Measurements from ENCODE around the gene SOX2.

Gene SOX2

GRCh38 chr3:181718987-181719911 lies 7.5 kb downstream of the SOX2 start:
- no peak overlapping the region for H3K9ac ChIP-seq (ENCODE audit: low read depth, low read length, poor library complexity, severe bottlenecking)
- H3K9me3 ChIP-seq (ENCODE audit: insufficient read depth, low read depth, low read length) = no peaks in the 10 kb centered on the region
- H3K4me3 ChIP-seq (ENCODE audit: low read length, poor library complexity, severe bottlenecking) = no peak overlapping the region
- no peak overlapping the region for H3K4me2 ChIP-seq (ENCODE audit: low read depth, low read length, poor library complexity, severe bottlenecking)
- no peak overlapping the region for H2AFZ ChIP-seq (ENCODE audit: low read length)
- no peaks in the 10 kb centered on the region for H3K27me3 ChIP-seq (ENCODE audit: insufficient read depth, low read length, poor library complexity, severe bottlenecking)
- no peaks in the 10 kb centered on the region for H3F3A ChIP-seq (ENCODE audit: low read depth)
- H3K36me3 ChIP-seq (ENCODE audit: insufficient read depth, low read length) = no peaks in the 10 kb centered on the region
- H3K9me2 ChIP-seq (replicated peaks; ENCODE audit: low read depth, low read length) = no peaks in the 10 kb centered on the region
- no peaks in the 10 kb centered on the region for H4K20me1 ChIP-seq (ENCODE audit: insufficient read depth, low read length, poor library complexity, severe bottlenecking)
- no peaks in the 10 kb centered on the region for H3K79me2 ChIP-seq (ENCODE audit: insufficient read depth, low read length)
- no peak for TF ChIP-seq CTCF (conservative IDR thresholded peaks at IDR 0.05; ENCODE audit: low read length)
- TF ChIP-seq EZH2phosphoT487 (IDR thresholded peaks at IDR 0.05; ENCODE audit: borderline replicate concordance) = no peak
- H3K4me1 ChIP-seq (ENCODE audit: insufficient read depth, low read length, poor library complexity, severe bottlenecking) = no peaks in the 10 kb centered on the region

- Histone ChIP-seq H3K9ac (ENCODE audit: low read depth, low read length, poor library complexity, severe bottlenecking) (no peak overlapping the region), H3K4me1 (ENCODE audit: insufficient read depth, low read length, poor library complexity, severe bottlenecking) (no peaks in the 10 kb centered on the region), H3F3A (ENCODE audit: low read depth) (no peaks in the 10 kb centered on the region), H3K27me3 (ENCODE audit: insufficient read depth, low read length, poor library complexity, severe bottlenecking) (no peaks in the 10 kb centered on the region), H3K79me2 (ENCODE audit: insufficient read depth, low read length) (no peaks in the 10 kb centered on the region), H3K9me3 (ENCODE audit: insufficient read depth, low read depth, low read length) (no peaks in the 10 kb centered on the region; the same call in 1 of the 2 replicates), H3K4me3 (ENCODE audit: low read length, poor library complexity, severe bottlenecking) (no peak overlapping the region), H4K20me1 (ENCODE audit: insufficient read depth, low read length, poor library complexity, severe bottlenecking) (no peaks in the 10 kb centered on the region), H3K36me3 (ENCODE audit: insufficient read depth, low read length) (no peaks in the 10 kb centered on the region), H3K4me2 (ENCODE audit: low read depth, low read length, poor library complexity, severe bottlenecking) (no peak overlapping the region), H3K9me2 (replicated peaks; ENCODE audit: low read depth, low read length) (no peaks in the 10 kb centered on the region), H2AFZ (ENCODE audit: low read length) (no peak overlapping the region)
- TF ChIP-seq EZH2phosphoT487 (IDR thresholded peaks at IDR 0.05; ENCODE audit: borderline replicate concordance) (no peak), CTCF (conservative IDR thresholded peaks at IDR 0.05; ENCODE audit: low read length) (no peak)
Observed at GRCh38 chr3:181719991-181720680, 8.4 kb downstream of the SOX2 start.

GRCh38 chr3:181721046-181721875 lies 9.5 kb downstream of the SOX2 start:
- Histone ChIP-seq H4K20me1 (ENCODE audit: insufficient read depth, low read length, poor library complexity, severe bottlenecking) (no peaks in the 10 kb centered on the region), H3K9me3 (ENCODE audit: insufficient read depth, low read depth, low read length) (no peaks in the 10 kb centered on the region; the same call in 1 of the 2 replicates), H3K36me3 (ENCODE audit: insufficient read depth, low read length) (no peaks in the 10 kb centered on the region), H3K9me2 (replicated peaks; ENCODE audit: low read depth, low read length) (no peaks in the 10 kb centered on the region), H3K27me3 (ENCODE audit: insufficient read depth, low read length, poor library complexity, severe bottlenecking) (no peaks in the 10 kb centered on the region), H3K4me1 (ENCODE audit: insufficient read depth, low read length, poor library complexity, severe bottlenecking) (no peaks in the 10 kb centered on the region), H3F3A (ENCODE audit: low read depth) (no peaks in the 10 kb centered on the region), H3K79me2 (ENCODE audit: insufficient read depth, low read length) (no peaks in the 10 kb centered on the region), H2AFZ (ENCODE audit: low read length) (no peak overlapping the region), H3K4me3 (ENCODE audit: low read length, poor library complexity, severe bottlenecking) (no peak overlapping the region), H3K4me2 (ENCODE audit: low read depth, low read length, poor library complexity, severe bottlenecking) (no peak overlapping the region), H3K9ac (ENCODE audit: low read depth, low read length, poor library complexity, severe bottlenecking) (no peak overlapping the region)
- no peak for TF ChIP-seq EZH2phosphoT487 (IDR thresholded peaks at IDR 0.05; ENCODE audit: borderline replicate concordance)
- TF ChIP-seq CTCF (conservative IDR thresholded peaks at IDR 0.05; ENCODE audit: low read length) = no peak

All from Loucy (cell line).